Measurements from ENCODE around the gene GH2. TPM values are rescaled to one million over a fixed set of nuclear protein-coding genes. Genes with fewer than 3 reads are reported as not detected.
A peak's percentile ranks its signal among the peaks of the same experiment; 100 is the strongest.
"Not testable (repeated sequence)": the region's sequence is repeated elsewhere in the genome, so short reads cannot be mapped to it uniquely, and the experiment has no call there.

Gene GH2
- total and polyA plus RNA-seq, 2 experiments from 2014 or later: 0.59 to 2.3 TPM

DNA sequence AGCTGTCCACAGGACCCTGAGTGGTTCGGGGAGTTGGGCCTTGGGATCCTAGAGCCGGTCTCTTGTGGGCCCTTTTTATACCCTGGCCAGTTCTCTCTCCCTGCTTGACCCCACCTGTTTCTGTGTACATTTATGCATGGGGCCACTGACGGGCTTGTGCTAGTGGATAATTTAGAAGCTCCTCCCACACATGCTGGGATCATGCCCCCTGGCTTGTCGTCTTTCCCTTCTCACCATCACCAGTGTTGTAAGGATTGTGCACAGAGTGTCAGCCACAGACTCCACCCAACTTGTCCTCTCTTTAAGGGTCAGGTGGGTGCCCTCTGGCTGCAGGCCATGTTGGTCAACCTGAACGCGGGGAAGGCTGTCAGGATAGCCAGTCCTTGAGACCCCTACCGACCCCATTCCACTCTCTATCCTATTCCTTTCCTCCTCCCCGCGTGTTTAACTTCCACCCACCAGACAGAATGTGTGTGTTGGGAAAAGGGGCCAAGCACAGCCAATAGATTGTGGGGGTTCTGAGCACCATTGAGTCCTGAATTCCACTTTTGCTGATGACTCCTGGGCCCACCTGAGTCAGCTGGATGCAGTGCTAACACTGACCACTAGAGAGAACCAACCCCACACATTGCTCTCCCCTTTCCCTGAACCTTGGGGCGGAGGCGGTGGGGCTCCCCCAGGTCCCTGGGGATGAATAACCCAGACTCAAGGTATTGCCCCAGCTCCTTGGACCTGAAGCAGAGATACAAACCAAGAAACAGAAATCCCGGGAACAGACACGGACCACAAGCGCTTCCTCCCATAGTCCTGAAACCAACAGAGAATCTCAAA, 15.0 kb upstream of the GH2 start, which contains the start of gene CSH1:
TSS of gene CSH1 (minus strand) at position 51 of the 831 bp plus-strand sequence. CDS start 63 bp downstream, outside the sequence.
- TF ChIP-seq, protein P1, sequence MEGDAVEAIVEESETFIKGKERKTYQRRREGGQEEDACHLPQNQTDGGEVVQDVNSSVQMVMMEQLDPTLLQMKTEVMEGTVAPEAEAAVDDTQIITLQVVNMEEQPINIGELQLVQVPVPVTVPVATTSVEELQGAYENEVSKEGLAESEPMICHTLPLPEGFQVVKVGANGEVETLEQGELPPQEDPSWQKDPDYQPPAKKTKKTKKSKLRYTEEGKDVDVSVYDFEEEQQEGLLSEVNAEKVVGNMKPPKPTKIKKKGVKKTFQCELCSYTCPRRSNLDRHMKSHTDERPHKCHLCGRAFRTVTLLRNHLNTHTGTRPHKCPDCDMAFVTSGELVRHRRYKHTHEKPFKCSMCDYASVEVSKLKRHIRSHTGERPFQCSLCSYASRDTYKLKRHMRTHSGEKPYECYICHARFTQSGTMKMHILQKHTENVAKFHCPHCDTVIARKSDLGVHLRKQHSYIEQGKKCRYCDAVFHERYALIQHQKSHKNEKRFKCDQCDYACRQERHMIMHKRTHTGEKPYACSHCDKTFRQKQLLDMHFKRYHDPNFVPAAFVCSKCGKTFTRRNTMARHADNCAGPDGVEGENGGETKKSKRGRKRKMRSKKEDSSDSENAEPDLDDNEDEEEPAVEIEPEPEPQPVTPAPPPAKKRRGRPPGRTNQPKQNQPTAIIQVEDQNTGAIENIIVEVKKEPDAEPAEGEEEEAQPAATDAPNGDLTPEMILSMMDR (conservative IDR thresholded peaks at IDR 0.05; ENCODE audit: low read depth in 2 of 2): peak in 1 of 2 experiments; percentile 6; a peak in 1 of 4 replicates
- not testable (repeated sequence) for H3K4me1 ChIP-seq (ENCODE audit: insufficient read depth); H3K4me2 ChIP-seq; H3K36me3 Mint-ChIP-seq (ENCODE audit: low read depth); DNase-seq (ENCODE audit: low spot score); H3K36me3 ChIP-seq (ENCODE audit: insufficient read depth); H3K27me3 ChIP-seq (ENCODE audit: insufficient read depth); H2AFZ ChIP-seq; H3K27me3 Mint-ChIP-seq (ENCODE audit: insufficient read depth, low read depth, poor library complexity); H3K4me3 ChIP-seq; H4K20me1 ChIP-seq (replicated peaks; ENCODE audit: insufficient read depth); H3K4me3 Mint-ChIP-seq; H3K9me3 Mint-ChIP-seq; H3F3A ChIP-seq (replicated peaks; ENCODE audit: low read depth); H3K79me2 ChIP-seq (replicated peaks; ENCODE audit: insufficient read depth); H3K27ac ChIP-seq (ENCODE audit: low read depth); H3K4me1 Mint-ChIP-seq; H3K9me2 ChIP-seq (ENCODE audit: insufficient read depth); H3K27ac Mint-ChIP-seq
- peak; percentile 92 for ATAC-seq

DNA sequence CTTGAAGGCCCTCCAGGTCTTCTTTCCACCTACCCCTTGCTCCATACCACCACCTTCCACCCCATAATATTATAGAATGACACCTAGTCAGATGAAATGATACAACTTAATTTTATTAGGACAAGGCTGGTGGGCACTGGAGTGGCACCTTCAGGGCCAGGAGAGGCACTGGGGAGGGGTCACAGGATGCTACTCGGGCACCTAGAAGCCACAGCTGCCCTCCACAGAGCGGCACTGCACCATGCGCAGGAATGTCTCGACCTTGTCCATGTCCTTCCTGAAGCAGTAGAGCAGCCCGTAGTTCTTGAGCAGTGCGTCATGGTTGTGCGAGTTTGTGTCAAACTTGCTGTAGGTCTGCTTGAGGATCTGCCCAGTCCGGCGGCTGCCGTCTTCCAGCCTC, 13.1 kb upstream of the GH2 start:
- DNase-seq (ENCODE audit: low spot score); H3K4me3 Mint-ChIP-seq; H3K79me2 ChIP-seq (replicated peaks; ENCODE audit: insufficient read depth); H3K9me2 ChIP-seq (ENCODE audit: insufficient read depth); H3K4me3 ChIP-seq; H3K36me3 ChIP-seq (ENCODE audit: insufficient read depth); H3F3A ChIP-seq (replicated peaks; ENCODE audit: low read depth); H3K4me1 Mint-ChIP-seq; H4K20me1 ChIP-seq (replicated peaks; ENCODE audit: insufficient read depth); H3K4me2 ChIP-seq; H3K9me3 Mint-ChIP-seq; H3K27ac ChIP-seq (ENCODE audit: low read depth); H3K27me3 Mint-ChIP-seq (ENCODE audit: insufficient read depth, low read depth, poor library complexity); H3K4me1 ChIP-seq (ENCODE audit: insufficient read depth); H3K27ac Mint-ChIP-seq; ATAC-seq; H2AFZ ChIP-seq; H3K27me3 ChIP-seq (ENCODE audit: insufficient read depth); H3K36me3 Mint-ChIP-seq (ENCODE audit: low read depth): not testable (repeated sequence)

DNA sequence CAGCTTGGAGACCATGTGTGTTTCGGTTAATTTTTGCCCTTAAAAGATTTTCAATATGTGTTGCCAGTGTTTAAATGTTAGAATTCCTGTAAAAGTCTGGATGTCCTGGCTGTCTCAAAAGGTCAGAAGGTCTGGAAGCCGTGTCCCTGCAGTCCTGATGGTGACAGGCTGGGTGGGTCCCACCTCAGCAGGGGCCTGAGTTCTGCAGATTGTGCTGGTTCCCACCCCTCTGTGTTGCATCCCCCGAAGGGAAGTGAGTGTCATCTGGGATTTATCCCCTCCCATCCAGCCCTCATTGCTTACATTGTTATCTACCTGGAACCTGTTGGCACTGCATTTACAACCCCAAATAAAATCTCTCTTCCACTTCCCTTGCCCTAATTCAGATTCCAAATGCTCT, 12.3 kb upstream of the GH2 start:
- H3K27me3 Mint-ChIP-seq (ENCODE audit: insufficient read depth, low read depth, poor library complexity); H3K4me2 ChIP-seq; H2AFZ ChIP-seq; H3K4me3 Mint-ChIP-seq; H3K4me1 ChIP-seq (ENCODE audit: insufficient read depth); H3K27ac Mint-ChIP-seq; H3K4me1 Mint-ChIP-seq; H4K20me1 ChIP-seq (replicated peaks; ENCODE audit: insufficient read depth); H3K27ac ChIP-seq (ENCODE audit: low read depth); H3K9me2 ChIP-seq (ENCODE audit: insufficient read depth); H3K4me3 ChIP-seq; H3K36me3 ChIP-seq (ENCODE audit: insufficient read depth); H3F3A ChIP-seq (replicated peaks; ENCODE audit: low read depth); ATAC-seq; H3K36me3 Mint-ChIP-seq (ENCODE audit: low read depth); H3K9me3 Mint-ChIP-seq; H3K27me3 ChIP-seq (ENCODE audit: insufficient read depth); DNase-seq (ENCODE audit: low spot score); H3K79me2 ChIP-seq (replicated peaks; ENCODE audit: insufficient read depth): not testable (repeated sequence)

All from GM23338 (cell line).